CD1c-positive myeloid dendritic cell (primary cell): ENCODE measurements around the gene MAD1L1.
"Not testable (repeated sequence)": the region's sequence is repeated elsewhere in the genome, so short reads cannot be mapped to it uniquely, and the experiment has no call there.

ENCODE experiments used
- DNase-seq: peaks from one replicate; pipeline ENCODE4 v3.0.0-alpha.2; 2016; ENCODE audit errors: extremely low spot score

Gene MAD1L1

GRCh38 chr7:1973321-1974251 lies 259.2 kb downstream of the MAD1L1 start:
- DNase-seq, result no peak

GRCh38 chr7:1972744-1973143 lies 260.0 kb downstream of the MAD1L1 start:
- DNase-seq, result no peak

- no peak for DNase-seq
Measured at GRCh38 chr7:1971946-1972654, 260.6 kb downstream of the MAD1L1 start.

GRCh38 chr7:1970895-1971294 lies 261.9 kb downstream of the MAD1L1 start:
- DNase-seq, result no peak

GRCh38 chr7:1970285-1970660 lies 262.5 kb downstream of the MAD1L1 start:
- DNase-seq, result not testable (repeated sequence)

DNA sequence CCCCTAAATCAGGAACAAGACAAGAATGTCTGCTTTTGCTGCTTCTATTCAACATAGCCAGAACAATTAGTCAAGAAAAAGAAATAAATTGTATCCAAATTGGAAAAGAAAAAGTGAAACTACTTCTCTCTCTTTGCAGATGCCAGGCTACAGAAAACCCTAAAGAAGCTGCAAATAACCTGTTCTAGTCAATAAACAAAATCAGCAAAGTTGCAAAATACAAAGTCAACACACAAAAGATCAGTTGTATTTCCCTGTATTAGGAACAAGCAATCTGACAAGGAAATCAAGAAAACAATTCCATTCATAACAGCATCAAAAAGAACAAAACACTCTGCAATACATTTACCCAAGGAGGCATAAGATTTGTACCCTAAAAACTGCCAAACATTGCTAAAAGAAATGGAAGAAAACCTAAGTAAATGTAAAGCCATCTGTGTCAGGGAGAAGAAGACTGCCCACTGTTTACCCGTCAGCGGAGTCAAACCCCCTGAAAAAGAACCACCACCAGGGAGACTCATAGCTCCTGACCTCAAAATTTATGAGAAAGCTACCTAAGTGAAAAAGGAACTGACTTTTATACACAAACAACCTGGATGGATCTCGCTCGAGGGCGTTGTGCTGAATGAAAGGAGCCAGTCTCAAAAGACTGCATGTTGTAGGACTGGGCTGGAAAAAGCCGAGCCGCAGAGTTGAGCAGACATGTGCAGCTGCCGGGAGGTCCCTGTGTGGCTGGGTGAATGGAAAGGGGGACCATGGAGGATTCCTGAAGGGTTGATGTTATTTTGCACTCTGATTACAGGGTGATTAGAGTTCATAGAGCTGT lies 263.1 kb downstream of the MAD1L1 start:
- DNase-seq, result no peak

DNA sequence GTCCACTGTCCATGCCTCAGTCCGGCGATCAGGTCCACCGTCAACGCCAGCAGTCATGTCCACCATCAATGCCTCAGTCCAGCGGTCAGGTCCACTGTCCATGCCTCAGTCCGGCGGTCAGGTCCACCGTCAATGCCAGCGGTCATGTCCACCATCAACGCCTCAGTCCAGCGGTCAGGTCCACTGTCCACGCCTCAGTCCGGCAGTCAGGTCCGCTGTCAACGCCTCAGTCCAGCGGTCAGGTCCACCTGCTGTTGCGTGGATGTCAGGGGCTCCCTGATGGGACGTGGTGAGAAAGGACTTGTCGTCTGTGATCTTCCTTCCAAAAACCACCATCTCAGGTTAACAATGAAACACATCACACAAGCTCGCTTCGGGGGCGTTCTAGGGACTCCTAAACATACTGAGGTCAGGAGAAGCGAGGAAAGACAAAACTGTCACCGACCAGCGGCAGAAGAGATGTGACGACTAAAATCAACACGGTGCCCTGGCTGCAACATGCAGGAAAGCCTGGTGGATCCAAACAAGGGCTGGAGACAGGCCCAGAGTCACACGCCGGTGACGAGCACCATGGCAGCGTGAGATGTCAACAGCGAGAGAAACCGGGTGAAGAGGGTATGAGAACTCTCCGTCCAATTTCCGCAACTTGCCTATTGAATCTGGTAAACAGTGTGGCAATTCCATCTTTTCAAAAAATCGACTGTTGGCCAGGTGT lies 264.2 kb downstream of the MAD1L1 start:
- no peak for DNase-seq

- DNase-seq, result no peak
Measured at GRCh38 chr7:1967512-1968396, 265.0 kb downstream of the MAD1L1 start.

GRCh38 chr7:1966631-1967200 lies 266.0 kb downstream of the MAD1L1 start:
- no peak for DNase-seq

DNA sequence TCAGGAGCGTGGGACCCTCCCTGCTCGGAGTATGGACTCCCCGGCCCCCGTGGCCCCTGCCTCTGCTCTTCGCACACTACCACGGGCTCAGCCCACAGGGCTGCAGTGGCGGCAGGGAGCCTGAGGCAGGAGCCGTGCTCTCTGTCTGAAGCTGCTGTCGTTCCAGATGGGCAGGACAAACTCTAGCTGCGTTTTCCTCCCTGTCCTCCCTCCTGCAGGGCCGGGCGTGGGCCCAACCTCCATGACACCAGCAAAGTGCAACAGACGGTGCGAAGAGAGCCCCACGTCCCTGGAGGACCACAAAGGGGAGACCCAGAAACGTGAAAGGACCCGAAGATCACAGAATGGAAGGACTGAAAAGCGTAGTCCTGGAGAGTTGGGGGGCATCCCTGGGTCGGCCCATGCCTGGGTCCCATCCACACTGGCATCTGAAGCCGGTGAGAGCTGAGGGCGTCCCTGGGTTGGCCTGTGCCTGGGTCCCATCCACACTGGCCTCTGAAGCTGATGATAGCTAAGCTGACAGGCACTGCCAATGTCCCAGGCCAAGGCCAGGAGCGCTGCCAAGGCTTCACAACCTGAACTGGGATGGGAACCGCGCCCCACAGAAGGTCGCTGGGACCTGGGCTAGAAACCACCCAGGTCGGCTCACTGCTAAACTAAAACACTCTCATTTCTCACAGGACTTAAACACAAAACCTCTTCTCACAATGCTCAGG lies 267.0 kb downstream of the MAD1L1 start:
- DNase-seq, result no peak

- DNase-seq, result no peak
Measured at GRCh38 chr7:1964913-1965578, 267.7 kb downstream of the MAD1L1 start.

GRCh38 chr7:1964211-1964912 lies 268.4 kb downstream of the MAD1L1 start:
- no peak for DNase-seq

GRCh38 chr7:1963575-1963974 lies 269.2 kb downstream of the MAD1L1 start:
- DNase-seq, result no peak

GRCh38 chr7:1961701-1962276 lies 271.0 kb downstream of the MAD1L1 start:
- DNase-seq, result peak; percentile 66

GRCh38 chr7:1959305-1959704 lies 273.4 kb downstream of the MAD1L1 start:
- no peak for DNase-seq

DNA sequence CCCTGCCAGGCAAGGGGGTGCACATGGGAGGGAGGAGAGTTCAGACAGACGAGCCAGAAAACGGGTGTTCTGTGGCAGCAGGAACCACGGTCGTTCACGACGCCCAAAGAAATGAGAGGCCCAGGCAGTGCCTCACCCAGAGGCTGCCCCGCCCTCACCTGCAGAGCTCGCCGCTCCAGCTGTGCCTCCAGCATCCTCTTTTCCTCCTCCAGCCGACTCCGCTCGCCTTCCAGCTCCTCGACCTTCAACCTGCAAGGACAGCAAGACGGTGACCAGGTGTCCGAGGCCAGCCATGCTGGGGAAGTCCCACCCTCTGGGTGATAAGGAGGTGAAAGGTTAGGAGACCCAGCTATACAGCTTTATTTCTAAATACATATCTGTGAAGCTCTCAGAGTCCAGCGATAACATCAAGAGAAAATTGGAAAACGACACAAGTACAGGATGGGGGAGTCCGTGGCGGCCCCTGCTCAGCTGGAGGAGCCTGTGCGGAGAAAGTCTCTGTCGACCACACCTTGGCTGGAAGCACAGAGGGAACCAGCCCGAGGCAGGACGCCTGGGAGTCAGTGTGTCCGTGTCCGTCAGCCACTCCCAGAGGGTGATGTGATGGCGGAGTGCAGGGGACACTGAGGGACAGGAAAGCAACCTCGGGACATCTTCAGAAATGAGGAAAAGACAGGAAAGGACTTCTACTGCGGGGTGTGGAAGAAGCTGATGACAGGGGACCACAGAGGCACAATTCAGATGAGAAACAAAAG lies 275.1 kb downstream of the MAD1L1 start:
- DNase-seq, result no peak
